Islet precursor cell (in vitro differentiated cells): Measurements from ENCODE around the gene PC.
A peak's percentile ranks its signal among the peaks of the same experiment; 100 is the strongest.
"Not testable (repeated sequence)": the region's sequence is repeated elsewhere in the genome, so short reads cannot be mapped to it uniquely, and the experiment has no call there.

Experiments used
- DNase-seq: peaks from one replicate; pipeline ENCODE4 v3.0.0-alpha.2; 2018

PC gene

GRCh38 chr11:66978229-66978628, 20.0 kb upstream of the PC start:
- DNase-seq = no peak

GRCh38 chr11:66976925-66977324, 18.7 kb upstream of the PC start:
- DNase-seq = no peak

DNA sequence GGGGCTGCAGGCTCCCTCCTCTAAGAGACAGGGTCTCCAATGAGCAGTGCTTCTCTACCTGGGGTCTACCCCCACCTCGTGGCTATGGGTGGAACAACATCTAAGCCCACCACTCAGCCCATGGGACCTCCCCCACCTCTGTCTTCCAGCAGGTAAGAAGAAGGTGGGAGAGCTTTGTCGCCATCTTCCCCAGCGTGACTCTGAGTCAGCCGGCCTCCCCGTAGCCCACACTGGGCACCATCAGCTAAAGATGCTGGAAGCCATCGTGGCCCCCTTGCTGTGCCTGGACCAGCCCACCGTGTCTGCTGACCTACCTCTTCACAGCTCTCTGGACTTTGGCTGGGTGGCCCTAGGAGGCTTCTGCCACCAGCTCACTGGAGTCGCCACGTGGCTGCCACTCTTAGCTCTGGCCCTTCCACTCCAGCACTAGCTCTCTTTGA, 17.9 kb upstream of the PC start:
- DNase-seq = peak; percentile 81

DNA sequence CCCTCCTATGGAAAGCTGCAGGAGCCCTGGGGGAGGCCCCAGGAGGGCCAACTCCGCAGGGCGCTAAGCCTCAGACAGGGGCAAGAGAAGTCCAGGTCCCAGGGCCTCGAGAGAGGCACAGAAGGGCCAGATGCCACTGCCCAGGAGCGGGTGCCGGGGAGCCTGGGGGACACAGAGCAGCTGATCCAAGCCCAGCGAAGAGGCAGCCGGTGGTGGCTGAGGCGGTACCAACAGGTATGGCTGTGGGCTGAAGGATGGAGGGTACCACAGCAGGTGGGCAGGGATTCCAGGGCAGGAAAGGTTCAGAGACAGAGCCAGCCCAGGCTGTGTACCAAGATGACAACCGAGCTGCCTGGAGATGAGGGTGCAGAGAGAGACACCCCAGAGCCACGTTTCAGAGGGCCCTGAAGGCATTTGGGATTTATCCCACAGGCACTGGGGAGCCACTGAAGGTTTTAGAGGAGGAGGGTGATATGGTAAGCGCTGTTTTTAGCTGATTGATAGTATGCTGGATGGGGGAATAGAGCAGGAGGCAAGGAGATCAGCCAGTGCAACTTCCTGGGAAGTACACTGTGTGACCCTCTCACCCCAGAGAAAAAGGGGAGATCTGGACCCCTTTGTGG, 17.3 kb upstream of the PC start:
- DNase-seq = no peak

GRCh38 chr11:66974724-66975404, 16.7 kb upstream of the PC start, which contains the start of gene C11orf86:
TSS of gene C11orf86 (plus strand) at chr11:66975304. CDS start at chr11:66975363, 59 bp downstream.
- DNase-seq = no peak

- no peak for DNase-seq
Measured at GRCh38 chr11:66973956-66974580, 15.9 kb upstream of the PC start.

DNA sequence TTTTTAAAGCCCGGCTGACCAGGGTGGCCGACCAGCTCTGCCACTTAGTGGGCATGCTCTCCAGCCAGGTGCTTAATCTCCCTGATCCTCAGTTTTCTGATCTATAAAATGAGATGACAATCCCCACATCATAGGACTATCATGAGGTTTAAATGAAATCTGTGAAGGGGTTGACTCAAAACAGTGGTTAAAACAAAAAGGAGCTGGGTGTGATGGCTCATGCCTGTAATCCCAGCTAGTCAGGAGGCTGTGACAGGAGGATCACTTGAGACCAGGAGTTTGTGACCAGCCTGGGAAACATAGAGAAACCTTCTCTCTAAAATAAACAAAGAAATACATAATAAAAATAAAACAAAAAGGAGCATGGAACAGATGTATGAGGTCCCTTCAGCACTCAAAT, 13.3 kb upstream of the PC start:
- no peak for DNase-seq

- DNase-seq = peak; percentile 74
Measured at GRCh38 chr11:66970807-66971442, 12.7 kb upstream of the PC start.

GRCh38 chr11:66970371-66970806, 12.2 kb upstream of the PC start:
- no peak for DNase-seq

DNA sequence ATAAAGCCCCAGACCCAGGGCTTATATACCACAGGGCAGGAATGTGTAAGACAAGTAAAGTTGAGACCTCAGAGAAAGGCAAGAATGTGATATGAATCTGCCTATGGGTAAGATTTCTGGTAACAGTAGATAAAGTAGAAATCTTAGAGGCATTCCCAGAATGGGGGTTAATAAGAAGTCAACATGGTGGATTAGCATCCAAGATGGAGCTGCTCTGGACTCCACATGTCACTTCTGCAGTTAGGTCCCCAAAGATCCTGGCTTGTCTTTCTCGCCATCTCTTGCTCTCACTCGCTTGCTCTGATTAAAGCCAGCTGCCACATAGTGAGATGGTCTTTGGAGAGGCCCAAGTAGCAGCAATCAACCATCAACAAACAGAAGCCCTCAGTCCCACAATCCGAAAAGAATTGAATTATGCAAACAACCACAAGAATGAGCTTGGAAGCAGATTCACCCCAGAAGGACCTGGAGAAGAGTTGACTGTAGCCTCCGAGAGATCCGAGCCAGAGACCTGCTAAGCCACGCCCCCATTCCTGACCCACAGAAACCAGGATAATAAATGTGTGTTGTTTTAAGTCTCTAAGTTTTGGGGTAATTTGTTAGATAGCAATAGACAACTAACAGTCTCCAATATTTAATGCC, 11.5 kb upstream of the PC start:
- no peak for DNase-seq

DNA sequence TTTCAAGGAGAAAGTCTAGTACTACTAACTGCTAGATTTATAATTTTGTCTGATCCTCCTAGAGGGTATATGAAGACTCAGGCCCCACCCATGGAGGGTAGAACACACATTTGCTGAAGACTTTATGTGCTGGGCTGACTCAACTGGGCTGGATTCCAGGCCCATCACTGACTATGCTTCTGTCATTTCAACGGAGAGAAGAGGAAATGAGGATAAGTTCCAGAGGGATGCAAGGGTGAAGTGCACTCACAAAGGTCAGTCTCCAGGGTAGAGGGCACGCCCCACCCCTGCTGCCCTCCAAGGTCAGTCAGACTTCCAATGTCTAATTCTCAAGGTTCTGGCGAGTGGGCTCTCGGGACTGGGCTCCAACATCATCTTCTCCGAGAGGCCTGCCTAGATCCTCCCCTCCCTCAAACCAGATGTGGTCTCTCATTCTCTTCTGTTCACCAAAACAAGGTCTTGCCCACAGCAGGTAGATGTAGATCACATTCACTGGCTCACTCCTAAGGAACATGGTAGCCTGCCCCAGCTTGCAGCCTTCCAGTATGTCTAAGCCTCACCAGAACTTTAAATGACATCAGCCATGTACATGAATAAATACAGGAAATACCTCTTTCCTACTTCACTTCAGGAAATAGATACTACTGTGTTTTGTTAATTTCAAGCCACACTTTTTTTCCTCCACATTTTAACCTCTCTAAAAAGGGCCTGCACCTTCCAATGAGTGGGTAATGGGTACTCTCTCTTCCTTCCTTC, 9.7 kb upstream of the PC start:
- DNase-seq = no peak

DNA sequence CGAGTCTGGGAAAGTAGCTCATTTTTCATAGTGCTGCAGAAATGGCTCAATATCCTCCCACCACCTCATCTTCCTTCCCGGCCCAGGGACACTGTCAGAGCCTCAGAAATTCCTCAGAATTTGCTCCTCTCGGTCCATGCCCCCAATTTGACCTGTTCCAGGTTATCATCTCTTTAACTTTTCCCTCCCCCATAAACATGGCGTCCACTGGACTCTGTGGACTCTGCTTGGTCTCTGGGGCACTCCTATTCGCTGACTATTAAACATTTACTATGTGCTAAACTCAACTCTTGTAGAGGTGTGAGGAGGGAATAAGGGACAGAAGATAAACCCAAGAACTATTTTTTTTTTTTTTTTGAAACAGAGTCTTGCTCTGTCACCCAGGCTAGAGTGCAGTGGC, 8.2 kb upstream of the PC start:
- no peak for DNase-seq

DNA sequence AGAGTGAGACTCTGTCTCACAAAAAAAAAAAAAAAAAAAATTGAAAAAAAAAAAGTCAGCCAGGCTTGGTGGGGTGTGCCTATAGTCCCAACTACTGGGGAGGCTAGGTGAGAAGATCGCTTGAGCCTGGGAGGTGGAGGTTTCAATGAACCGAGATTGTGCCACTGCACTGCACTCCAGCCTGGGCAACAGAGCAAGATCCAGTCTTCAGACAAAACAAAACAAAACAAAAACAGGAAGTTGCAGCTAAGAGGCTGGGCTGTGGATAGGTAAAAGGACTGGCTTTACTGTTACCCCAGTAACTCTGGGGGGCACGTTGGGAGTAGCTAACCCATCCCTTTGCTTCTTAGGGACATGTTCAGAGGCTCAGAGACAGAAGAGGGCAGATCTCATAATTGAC, 6.3 kb upstream of the PC start:
- DNase-seq = no peak

DNA sequence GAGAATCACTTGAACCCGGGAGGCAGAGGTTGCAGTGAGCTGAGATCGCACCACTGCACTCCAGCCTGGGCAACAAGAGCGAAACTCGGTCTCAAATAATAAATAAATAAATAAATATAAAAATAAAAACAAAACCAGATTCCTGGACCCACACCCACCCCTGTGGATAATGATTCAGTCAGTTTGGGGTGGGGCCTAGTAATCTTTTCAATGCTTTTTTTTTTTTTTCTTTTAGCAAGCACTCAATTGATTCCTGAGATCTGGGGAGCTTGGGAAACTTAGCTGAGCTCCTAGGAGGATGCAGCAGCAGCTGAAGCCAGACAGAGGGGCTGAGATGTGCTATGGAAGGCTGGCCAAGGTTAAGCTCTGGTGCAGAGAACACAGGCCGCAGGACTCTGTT, 4.6 kb upstream of the PC start:
- no peak for DNase-seq

GRCh38 chr11:66962247-66962646, 4.1 kb upstream of the PC start:
- DNase-seq = no peak

DNA sequence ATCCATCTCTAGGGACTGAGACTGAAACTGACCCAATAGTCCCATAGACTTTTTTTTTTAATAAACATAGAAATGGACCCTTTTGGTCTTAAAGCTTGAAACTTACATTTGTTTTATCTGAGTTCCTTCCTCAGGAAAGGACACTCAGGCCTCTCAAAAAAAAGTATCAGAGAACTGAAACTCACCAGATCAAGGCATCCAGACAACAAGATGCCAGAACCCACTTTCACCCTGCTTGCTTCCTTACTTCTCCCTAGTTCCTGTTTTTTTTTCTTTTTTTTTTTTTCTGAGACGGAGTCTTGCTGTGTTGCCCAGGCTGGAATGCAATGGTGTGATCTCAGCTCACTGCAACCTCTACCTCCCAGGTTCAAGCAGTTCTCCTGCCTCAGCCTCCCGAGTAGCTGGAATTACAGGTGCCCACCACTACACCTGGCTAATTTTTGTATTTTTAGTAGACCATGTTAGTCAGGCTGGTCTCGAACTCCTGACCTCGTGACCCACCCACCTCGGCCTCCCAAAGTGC, 3.6 kb upstream of the PC start:
- DNase-seq = not testable (repeated sequence)

DNA sequence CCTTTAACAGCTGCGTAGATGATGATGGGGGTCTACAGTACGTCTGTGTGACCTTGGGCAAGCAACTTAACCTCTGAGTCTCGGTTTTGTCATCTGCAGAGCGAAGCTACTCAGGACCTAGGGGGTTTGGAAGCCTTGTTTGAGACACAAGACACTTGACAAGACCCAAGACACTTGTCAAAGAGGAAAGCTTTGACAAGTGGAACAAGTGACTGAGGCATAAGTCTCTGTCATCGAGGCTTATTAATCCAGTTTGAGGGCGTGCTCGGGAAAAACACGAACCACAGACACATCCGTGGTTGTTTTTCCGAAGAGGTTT, 732 bp upstream of the PC start:
- no peak for DNase-seq

DNA sequence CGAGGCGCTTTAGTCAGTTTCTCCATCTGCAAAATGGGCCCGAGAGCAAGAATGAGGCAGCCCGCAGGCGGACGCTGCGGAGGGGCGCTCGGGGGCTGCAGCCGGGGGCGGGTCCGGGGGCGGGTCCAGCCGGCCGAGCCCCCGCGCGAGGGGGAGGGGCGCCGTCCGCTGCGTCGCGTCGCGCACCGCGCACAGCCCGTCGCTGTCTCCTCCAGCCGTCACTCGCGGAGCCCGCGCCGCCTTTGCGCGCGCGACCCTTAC, 282 bp downstream of the PC start:
- no peak for DNase-seq

GRCh38 chr11:66956689-66957290, 1.4 kb downstream of the PC start:
- peak; percentile 77 for DNase-seq

GRCh38 chr11:66953081-66953833, 4.9 kb downstream of the PC start:
- no peak for DNase-seq

DNA sequence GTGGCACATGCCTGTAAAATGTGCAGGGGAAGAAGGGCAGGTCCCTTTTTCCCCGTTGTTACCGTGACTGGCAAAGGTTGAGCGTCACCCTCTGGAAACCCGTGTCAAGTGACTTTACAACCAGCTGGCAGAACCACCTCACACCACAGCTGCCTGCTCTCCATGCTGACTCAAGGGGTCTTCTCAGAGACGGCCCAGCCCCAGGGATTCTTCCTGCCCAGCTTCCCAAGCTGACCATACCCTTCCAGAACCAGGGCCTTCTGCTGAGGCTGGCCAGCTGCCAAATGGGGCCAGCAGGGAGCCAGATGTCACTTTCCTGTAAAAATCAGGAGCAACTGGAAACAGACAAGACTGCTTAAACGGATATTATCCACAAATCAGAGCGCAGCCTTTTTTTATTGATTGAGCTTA, 6.3 kb downstream of the PC start:
- DNase-seq = no peak

GRCh38 chr11:66951135-66951534, 7.0 kb downstream of the PC start:
- DNase-seq = no peak
